ENCODE results near the gene CA10. TPM values are rescaled to one million over a fixed set of nuclear protein-coding genes. Genes with fewer than 3 reads are reported as not detected.

The CA10 gene
- total RNA-seq, 1 donor from 2014 or later, result not detected

DNA sequence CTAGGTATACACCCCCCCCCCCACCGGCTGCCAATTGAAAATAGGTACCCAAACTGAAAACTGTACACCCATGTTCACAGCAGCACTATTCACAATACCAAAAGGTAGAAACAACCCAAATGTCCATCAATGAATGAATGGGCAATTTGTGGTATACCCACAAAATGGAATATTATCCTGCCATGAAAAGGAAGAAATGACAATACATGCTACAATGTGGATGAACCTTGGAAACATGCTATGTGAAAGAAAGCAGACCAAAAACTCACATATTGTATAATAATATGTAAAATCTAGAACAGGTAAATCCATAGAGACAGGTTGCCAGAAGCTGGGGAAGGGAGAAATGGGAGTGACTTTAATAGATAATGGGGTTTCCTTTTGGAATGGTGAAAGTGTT lies 480.6 kb downstream of the CA10 start:
- Mint-ChIP-seq H3K27me3 (ENCODE audit: unreplicated experiment) (no peaks in the 10 kb centered on the region), H3K36me3 (ENCODE audit: unreplicated experiment) (no peaks in the 10 kb centered on the region), H3K4me1 (ENCODE audit: unreplicated experiment) (no peaks in the 10 kb centered on the region), H3K4me3 (ENCODE audit: unreplicated experiment) (no peak overlapping the region), H3K27ac (ENCODE audit: unreplicated experiment) (no peak overlapping the region), H3K9me3 (ENCODE audit: unreplicated experiment) (peaks cover 7% of the 10 kb centered on the region)
- no peak for DNase-seq (ENCODE audit: extremely low spot score, unreplicated experiment)
- TF ChIP-seq, protein P1, sequence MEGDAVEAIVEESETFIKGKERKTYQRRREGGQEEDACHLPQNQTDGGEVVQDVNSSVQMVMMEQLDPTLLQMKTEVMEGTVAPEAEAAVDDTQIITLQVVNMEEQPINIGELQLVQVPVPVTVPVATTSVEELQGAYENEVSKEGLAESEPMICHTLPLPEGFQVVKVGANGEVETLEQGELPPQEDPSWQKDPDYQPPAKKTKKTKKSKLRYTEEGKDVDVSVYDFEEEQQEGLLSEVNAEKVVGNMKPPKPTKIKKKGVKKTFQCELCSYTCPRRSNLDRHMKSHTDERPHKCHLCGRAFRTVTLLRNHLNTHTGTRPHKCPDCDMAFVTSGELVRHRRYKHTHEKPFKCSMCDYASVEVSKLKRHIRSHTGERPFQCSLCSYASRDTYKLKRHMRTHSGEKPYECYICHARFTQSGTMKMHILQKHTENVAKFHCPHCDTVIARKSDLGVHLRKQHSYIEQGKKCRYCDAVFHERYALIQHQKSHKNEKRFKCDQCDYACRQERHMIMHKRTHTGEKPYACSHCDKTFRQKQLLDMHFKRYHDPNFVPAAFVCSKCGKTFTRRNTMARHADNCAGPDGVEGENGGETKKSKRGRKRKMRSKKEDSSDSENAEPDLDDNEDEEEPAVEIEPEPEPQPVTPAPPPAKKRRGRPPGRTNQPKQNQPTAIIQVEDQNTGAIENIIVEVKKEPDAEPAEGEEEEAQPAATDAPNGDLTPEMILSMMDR (IDR thresholded peaks at IDR 0.05), result no peak

DNA sequence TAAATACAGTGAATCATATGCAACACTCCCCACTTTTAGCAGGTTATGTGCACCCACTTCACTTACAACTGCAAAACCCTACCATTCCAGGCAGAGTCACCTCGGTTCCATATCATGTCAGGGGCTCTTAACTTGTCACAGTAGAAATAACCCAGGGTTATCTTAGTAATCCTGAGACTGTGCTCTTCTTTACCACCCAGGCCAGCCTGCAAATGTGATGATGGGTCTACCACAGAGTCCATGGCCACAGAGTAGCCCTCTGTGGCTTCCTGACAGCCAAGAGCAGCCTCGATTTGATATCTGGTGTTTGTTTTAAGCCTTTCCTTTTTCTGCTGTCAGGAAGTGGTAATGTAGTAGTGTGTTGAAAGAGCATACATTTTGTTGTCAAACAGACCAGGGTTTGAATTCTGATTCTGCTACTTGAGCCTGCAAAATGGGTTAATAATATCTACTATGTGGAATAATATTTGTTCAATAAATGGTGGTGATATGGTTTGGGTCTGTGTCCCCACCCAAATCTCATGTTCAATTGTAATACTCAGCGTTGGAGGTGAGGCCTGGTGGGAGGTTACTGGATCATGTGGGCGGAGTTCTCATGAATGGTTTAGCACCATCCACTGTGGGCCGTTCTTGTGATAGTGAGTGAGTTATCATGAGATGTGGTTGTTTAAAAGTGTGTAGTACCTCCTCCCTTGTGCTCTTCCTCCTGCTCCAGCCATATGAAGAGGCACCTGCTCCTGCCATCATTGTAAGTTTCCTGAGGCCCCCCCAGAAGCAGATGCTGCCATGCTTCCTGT lies 481.6 kb downstream of the CA10 start:
- TF ChIP-seq, protein P1 (IDR thresholded peaks at IDR 0.05), result no peak
- no peak overlapping the region for H3K27ac Mint-ChIP-seq (ENCODE audit: unreplicated experiment)
- no peaks in the 10 kb centered on the region for H3K4me1 Mint-ChIP-seq (ENCODE audit: unreplicated experiment)
- no peak for DNase-seq (ENCODE audit: extremely low spot score, unreplicated experiment)
- H3K4me3 Mint-ChIP-seq (ENCODE audit: unreplicated experiment), result no peak overlapping the region
- peaks cover 9% of the 10 kb centered on the region for H3K9me3 Mint-ChIP-seq (ENCODE audit: unreplicated experiment)
- no peaks in the 10 kb centered on the region for H3K36me3 Mint-ChIP-seq (ENCODE audit: unreplicated experiment)
- no peaks in the 10 kb centered on the region for H3K27me3 Mint-ChIP-seq (ENCODE audit: unreplicated experiment)

DNA sequence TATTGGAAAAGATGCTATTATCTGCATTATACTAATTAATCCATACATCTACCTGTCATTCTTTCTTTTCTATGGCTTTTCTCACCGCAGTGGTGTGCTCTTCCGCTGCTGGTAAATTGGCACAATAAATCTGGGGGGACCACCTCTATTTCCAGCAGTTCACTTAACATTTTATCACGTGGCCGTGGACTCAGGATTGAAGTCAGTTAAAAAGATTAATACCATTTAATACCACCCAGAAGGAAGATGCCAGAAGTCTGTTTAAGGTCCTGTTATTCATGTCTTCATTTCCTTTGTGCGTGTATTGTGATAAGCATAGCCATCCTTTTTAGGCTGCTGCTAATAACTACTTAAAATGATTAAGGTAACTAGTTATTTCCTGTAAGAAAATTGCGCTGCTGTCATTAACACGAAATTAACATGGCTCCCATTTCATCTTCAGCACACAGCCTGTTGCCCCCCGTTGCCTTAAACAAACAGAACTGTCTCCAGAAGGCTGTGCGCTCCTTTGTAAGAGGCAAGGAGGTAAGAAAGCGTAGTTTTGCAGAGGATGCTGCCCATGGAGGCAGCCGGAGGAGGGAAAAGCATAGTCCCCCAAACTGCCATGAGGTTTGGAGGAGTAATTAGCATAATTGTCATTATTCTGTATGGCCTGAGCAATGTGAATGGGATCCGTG lies 483.8 kb downstream of the CA10 start:
- no peak for DNase-seq (ENCODE audit: extremely low spot score, unreplicated experiment)
- no peaks in the 10 kb centered on the region for H3K36me3 Mint-ChIP-seq (ENCODE audit: unreplicated experiment)
- H3K27ac Mint-ChIP-seq (ENCODE audit: unreplicated experiment), result no peak overlapping the region
- no peaks in the 10 kb centered on the region for H3K27me3 Mint-ChIP-seq (ENCODE audit: unreplicated experiment)
- no peaks in the 10 kb centered on the region for H3K4me1 Mint-ChIP-seq (ENCODE audit: unreplicated experiment)
- peaks cover 17% of the 10 kb centered on the region for H3K9me3 Mint-ChIP-seq (ENCODE audit: unreplicated experiment)
- TF ChIP-seq, protein P1 (IDR thresholded peaks at IDR 0.05), result no peak
- H3K4me3 Mint-ChIP-seq (ENCODE audit: unreplicated experiment), result no peak overlapping the region

DNA sequence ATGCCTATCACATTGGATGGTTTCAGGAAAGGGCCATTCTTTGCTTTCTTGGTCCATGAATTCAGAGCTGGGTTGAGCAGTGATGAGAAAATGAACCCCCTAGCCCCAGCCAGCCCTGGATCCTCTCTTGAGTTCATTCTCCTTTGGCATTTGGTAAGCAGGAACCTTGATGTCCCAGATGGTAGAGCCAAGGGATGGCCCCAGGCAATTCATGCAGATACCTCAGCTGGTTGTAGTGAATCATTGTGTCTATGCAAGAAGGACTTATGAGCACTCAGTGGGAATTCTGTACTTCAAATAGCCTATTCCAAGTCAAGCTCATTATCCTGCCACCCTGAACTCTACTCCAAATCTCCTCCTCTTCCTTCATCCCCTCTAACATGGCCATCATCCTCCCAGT lies 485.4 kb downstream of the CA10 start:
- no peaks in the 10 kb centered on the region for H3K27me3 Mint-ChIP-seq (ENCODE audit: unreplicated experiment)
- no peaks in the 10 kb centered on the region for H3K36me3 Mint-ChIP-seq (ENCODE audit: unreplicated experiment)
- DNase-seq (ENCODE audit: extremely low spot score, unreplicated experiment), result no peak
- no peaks in the 10 kb centered on the region for H3K4me1 Mint-ChIP-seq (ENCODE audit: unreplicated experiment)
- H3K27ac Mint-ChIP-seq (ENCODE audit: unreplicated experiment), result no peak overlapping the region
- TF ChIP-seq, protein P1 (IDR thresholded peaks at IDR 0.05), result no peak
- peaks cover 17% of the 10 kb centered on the region for H3K9me3 Mint-ChIP-seq (ENCODE audit: unreplicated experiment)
- no peak overlapping the region for H3K4me3 Mint-ChIP-seq (ENCODE audit: unreplicated experiment)

DNA sequence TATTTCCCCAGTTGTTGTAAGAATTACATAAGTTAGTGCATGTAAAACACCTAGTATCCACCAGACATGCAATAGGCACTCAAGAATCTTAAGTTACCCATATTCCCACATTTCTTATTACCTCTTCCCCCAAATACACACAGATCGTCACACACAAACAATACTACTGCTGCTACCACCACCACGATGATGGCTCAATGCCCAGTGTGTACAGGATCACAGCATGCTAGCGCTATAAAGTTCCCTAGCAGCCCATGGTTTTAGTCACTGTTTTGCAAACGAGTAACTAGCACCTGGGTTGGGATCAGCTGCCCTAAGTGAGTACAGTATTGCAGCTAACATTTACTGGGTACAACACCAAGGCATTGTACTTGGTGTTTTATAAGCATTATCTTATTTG lies 486.4 kb downstream of the CA10 start:
- no peak for DNase-seq (ENCODE audit: extremely low spot score, unreplicated experiment)
- Mint-ChIP-seq H3K9me3 (ENCODE audit: unreplicated experiment) (peaks cover 21% of the 10 kb centered on the region), H3K4me1 (ENCODE audit: unreplicated experiment) (no peaks in the 10 kb centered on the region), H3K27me3 (ENCODE audit: unreplicated experiment) (no peaks in the 10 kb centered on the region), H3K27ac (ENCODE audit: unreplicated experiment) (no peak overlapping the region), H3K4me3 (ENCODE audit: unreplicated experiment) (no peak overlapping the region), H3K36me3 (ENCODE audit: unreplicated experiment) (no peaks in the 10 kb centered on the region)
- TF ChIP-seq, protein P1 (IDR thresholded peaks at IDR 0.05), result no peak

Measured in osteocyte (in vitro differentiated cells).